HG02678 (cell line): Measurements from ENCODE around the gene CARD14.
"Not testable (repeated sequence)": the region's sequence is repeated elsewhere in the genome, so short reads cannot be mapped to it uniquely, and the experiment has no call there.

Experiments
- ATAC-seq: cut with Tn5 transposase; IDR thresholded peaks from one replicate; pipeline ENCODE4 v1.9.1; 2021; ENCODE audit warnings: mild to moderate bottlenecking, moderate library complexity; ENCODE audit not compliant: unreplicated experiment

Gene CARD14

GRCh38 chr17:80183581-80184422 is 14.0 kb downstream of the CARD14 start:
- no peak for ATAC-seq

GRCh38 chr17:80184423-80184714 is 14.5 kb downstream of the CARD14 start:
- ATAC-seq = no peak

- ATAC-seq = no peak
Measured at GRCh38 chr17:80185968-80186367, 16.1 kb downstream of the CARD14 start.

- no peak for ATAC-seq
Measured at GRCh38 chr17:80187090-80187489, 17.3 kb downstream of the CARD14 start.

GRCh38 chr17:80187515-80187941 is 17.7 kb downstream of the CARD14 start:
- no peak for ATAC-seq

GRCh38 chr17:80189611-80190010 is 19.8 kb downstream of the CARD14 start:
- ATAC-seq = no peak

GRCh38 chr17:80190716-80191115 is 20.9 kb downstream of the CARD14 start:
- ATAC-seq = no peak

- no peak for ATAC-seq
Measured at GRCh38 chr17:80191192-80191591, 21.4 kb downstream of the CARD14 start.

GRCh38 chr17:80191865-80192661 is 22.2 kb downstream of the CARD14 start:
- no peak for ATAC-seq

- no peak for ATAC-seq
Measured at GRCh38 chr17:80195141-80195540, 25.3 kb downstream of the CARD14 start.

- no peak for ATAC-seq
Measured at GRCh38 chr17:80195671-80196529, 26.1 kb downstream of the CARD14 start.

GRCh38 chr17:80196652-80197051 is 26.8 kb downstream of the CARD14 start:
- no peak for ATAC-seq

- no peak for ATAC-seq
Measured at GRCh38 chr17:80198144-80198661, 28.4 kb downstream of the CARD14 start.

- not testable (repeated sequence) for ATAC-seq
Measured at GRCh38 chr17:80199295-80199694, 29.5 kb downstream of the CARD14 start.

GRCh38 chr17:80201446-80201845 is 31.6 kb downstream of the CARD14 start:
- ATAC-seq = no peak

- no peak for ATAC-seq
Measured at GRCh38 chr17:80202197-80202596, 32.4 kb downstream of the CARD14 start.

GRCh38 chr17:80203471-80203963 is 33.7 kb downstream of the CARD14 start:
- no peak for ATAC-seq

- no peak for ATAC-seq
Measured at GRCh38 chr17:80204626-80205468, 35.0 kb downstream of the CARD14 start.

GRCh38 chr17:80205811-80206210 is 36.0 kb downstream of the CARD14 start:
- no peak for ATAC-seq

GRCh38 chr17:80208050-80208449 is 38.2 kb downstream of the CARD14 start:
- no peak for ATAC-seq
